Mammary epithelial cell (primary cell): ENCODE data around the gene TMEM131.

Experiments used
- CTCF ChIP-seq, 2 donors: IDR thresholded peaks in 1 of 2; conservative IDR thresholded peaks in 1 of 2; 2 replicates each; pipeline ENCODE4 v1.5.1; 2011 to 2012; ENCODE audit warnings: inconsistent platforms in 2 of 2, low read length in 2 of 2, mild to moderate bottlenecking in 2 of 2, control low read depth in 1 of 2, low read depth in 1 of 2; ENCODE audit not compliant: insufficient read depth in 1 of 2; ENCODE audit errors: extremely low read depth in 1 of 2
- EZH2 ChIP-seq: IDR thresholded peaks from 2 replicates; pipeline ENCODE4 v1.6.1; 2012; ENCODE audit warnings: low read length, inconsistent platforms, borderline replicate concordance

GRCh38 chr2:97952357-97952756, 43.4 kb downstream of the TMEM131 start:
- no peak for TF ChIP-seq CTCF (conservative IDR thresholded peaks at IDR 0.05 in 1 of 2, IDR thresholded peaks at IDR 0.05 in 1 of 2; ENCODE audit: extremely low read depth in 1 of 2, insufficient read depth in 1 of 2, low read depth in 1 of 2, low read length in 2 of 2)
- TF ChIP-seq EZH2 = no peak
